ENCODE results near the gene CYP27A1.

The CYP27A1 gene

GRCh38 chr2:218859988-218860831, 78.3 kb downstream of the CYP27A1 start:
- DNase-seq: no peak

GRCh38 chr2:218860950-218861381, 79.0 kb downstream of the CYP27A1 start:
- no peak for DNase-seq

- DNase-seq: no peak
Observed at GRCh38 chr2:218861645-218862318, 79.8 kb downstream of the CYP27A1 start.

GRCh38 chr2:218863021-218863520, 81.1 kb downstream of the CYP27A1 start:
- no peak for DNase-seq
